SK-N-MC (cell line): ENCODE measurements around the gene SERTM1.

Experiments used
- DNase-seq: peaks from one replicate; pipeline ENCODE4 v3.0.0-alpha.2; 2011; ENCODE audit warnings: low read depth, low spot score
- H3K27ac ChIP-seq: fragments of 200-600 bp; sonication (generic); 2 replicates; pipeline ENCODE4 v1.5.1; 2016; ENCODE audit warnings: mixed run types
- H3K36me3 ChIP-seq: fragments of 200-600 bp; sonication (generic); 2 replicates; pipeline ENCODE4 v1.6.1; 2017; ENCODE audit warnings: antibody characterized with exemption, low read length, mixed read lengths; ENCODE audit not compliant: insufficient read depth
- H3K4me3 ChIP-seq: fragments of 200-600 bp; sonication (generic); 2 replicates; pipeline ENCODE4 v1.5.1; 2016
- H3K9ac ChIP-seq: fragments of 200-600 bp; sonication (generic); 2 replicates; pipeline ENCODE4 v1.8.0; 2017; ENCODE audit warnings: mixed run types, mixed read lengths; ENCODE audit not compliant: insufficient read length
- H3K9me3 ChIP-seq: fragments of 200-600 bp; sonication (generic); 2 replicates; pipeline ENCODE4 v1.6.1; 2017; ENCODE audit warnings: low read depth, mild to moderate bottlenecking, antibody characterized with exemption, low read length, moderate library complexity, mixed read lengths
- EZH2 ChIP-seq: fragments of 200-600 bp; sonication (generic); IDR thresholded peaks from one replicate; pipeline ENCODE4 v1.6.1; 2017; ENCODE audit warnings: antibody characterized with exemption
- FOXP2 ChIP-seq: optimal IDR thresholded peaks from 2 replicates; pipeline ENCODE3; 2011; ENCODE audit warnings: mild to moderate bottlenecking, moderate library complexity; ENCODE audit not compliant: insufficient read depth; ENCODE audit errors: extremely low read length, control extremely low read depth
- POLR2AphosphoS5 ChIP-seq: IDR thresholded peaks from 2 replicates; pipeline ENCODE4 v1.6.1; 2012; ENCODE audit warnings: mild to moderate bottlenecking, low read depth, low read length, borderline replicate concordance

The SERTM1 gene

DNA sequence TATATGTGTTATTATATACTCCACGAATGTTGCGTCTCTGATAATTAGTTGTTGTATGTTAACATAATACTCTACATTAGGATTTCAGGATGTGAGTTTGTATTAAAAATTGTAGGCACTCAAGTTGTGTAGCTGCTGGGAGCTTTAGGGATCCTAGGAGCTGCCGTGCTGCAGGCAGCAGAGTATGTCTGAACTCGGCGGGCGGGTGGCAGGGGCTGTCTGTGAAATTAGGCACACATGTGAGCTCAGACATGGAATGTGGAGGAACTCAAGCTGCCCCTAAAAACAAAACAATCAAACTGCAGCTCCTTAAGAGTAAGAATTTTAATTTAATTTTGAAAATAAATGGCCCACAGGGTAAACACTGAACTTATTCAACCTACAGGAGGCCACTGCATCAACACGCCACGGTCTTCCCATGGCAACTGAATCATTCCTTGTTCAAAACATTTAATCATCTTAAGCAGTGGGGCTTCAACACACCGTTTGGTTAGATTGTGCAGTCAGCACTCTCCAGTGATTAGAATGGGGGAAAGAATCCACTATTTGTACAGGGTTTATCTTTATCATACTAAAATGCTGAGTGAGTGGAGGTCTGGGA, 22.7 kb downstream of the SERTM1 start:
- Histone ChIP-seq H3K9me3 (no peaks in the 10 kb centered on the region), H3K9ac (peak overlapping the region; percentile 70), H3K36me3 (no peaks in the 10 kb centered on the region), H3K27ac (peak overlapping the region; percentile 86), H3K4me3 (peak overlapping the region; percentile 71)
- no peak for DNase-seq
- TF ChIP-seq EZH2 (no peak), FOXP2 (no peak), POLR2AphosphoS5 (no peak)

DNA sequence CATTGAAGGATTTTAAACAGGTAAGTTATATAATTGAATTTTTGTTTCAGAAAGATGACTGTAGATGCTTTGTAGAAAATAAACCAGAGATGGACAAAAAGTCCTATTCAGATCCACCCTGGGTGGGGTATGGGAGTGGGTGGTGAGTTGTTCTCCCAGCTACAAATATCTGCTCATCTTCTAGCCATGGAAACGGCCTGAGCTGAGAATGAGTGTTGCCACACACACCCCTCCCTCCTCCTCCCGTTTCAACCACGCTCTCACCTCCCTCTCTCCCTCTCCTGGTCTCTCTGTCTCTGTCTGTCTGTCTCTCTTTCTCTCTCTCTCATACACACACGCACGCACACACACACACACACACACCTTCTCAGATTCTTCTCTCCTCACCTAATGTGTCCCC, 26.4 kb downstream of the SERTM1 start:
- Histone ChIP-seq H3K36me3 (no peaks in the 10 kb centered on the region), H3K9ac (no peak overlapping the region), H3K9me3 (no peaks in the 10 kb centered on the region), H3K27ac (no peak overlapping the region), H3K4me3 (no peak overlapping the region)
- no peak for TF ChIP-seq POLR2AphosphoS5
- no peak for TF ChIP-seq EZH2
- no peak for TF ChIP-seq FOXP2
- DNase-seq, result no peak

DNA sequence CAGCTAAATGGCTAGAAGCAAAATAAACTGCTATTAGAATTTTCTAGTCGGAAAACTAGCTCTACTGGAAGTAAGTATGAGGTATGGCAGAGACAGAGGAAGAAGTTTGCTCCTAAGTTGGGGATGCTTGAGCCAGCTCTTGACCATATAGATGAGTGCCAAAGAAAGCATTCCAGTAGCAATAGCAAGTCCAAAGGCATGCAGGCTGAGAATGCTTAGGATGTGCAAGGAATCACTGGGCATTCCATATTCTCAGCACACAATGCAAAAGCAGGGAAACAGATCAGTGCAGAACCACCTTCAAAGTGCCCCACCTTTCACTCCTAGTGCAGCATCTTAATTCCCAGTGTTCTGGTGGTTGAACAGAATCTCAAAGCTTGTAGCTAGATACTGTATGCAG, 32.9 kb downstream of the SERTM1 start:
- H3K9ac ChIP-seq, result no peak overlapping the region
- no peak for DNase-seq
- TF ChIP-seq FOXP2 (no peak), POLR2AphosphoS5 (no peak), EZH2 (no peak)
- no peak overlapping the region for H3K27ac ChIP-seq
- no peaks in the 10 kb centered on the region for H3K9me3 ChIP-seq
- no peak overlapping the region for H3K4me3 ChIP-seq
- no peaks in the 10 kb centered on the region for H3K36me3 ChIP-seq

DNA sequence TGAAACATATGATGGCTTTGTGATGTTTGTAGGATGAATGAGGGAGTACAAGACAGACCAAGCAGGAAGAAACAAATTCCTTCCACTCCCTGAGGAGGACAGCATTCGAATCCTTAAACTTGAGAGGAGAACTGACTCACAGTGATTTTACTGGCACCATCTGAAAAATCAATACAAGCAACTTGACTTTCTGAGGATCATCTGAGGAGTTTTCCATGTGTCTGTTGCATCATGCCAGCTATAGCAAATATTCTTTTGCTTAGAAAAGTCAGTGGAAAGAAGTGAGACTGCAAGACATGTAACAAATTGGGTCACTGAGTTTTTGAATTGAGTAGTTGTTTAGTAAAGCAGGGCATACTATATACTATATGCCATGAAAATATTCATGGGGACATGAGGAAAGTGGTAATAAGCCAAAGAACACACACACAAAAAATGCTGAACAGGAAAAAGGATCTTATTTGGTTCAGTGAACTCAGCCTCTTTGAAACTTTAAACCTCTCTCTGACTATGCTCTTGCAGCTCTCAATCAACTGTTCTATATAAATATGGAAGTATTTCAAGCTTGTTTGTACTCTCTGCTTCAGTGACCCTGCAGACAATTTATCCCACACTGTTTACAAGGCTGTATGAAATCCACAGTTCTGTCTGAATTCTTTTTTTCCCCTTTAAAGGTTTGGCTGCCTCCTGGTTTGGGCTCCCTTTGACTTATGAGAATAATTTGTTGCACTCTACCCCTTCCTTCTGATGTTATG, 35.5 kb downstream of the SERTM1 start:
- H3K4me3 ChIP-seq, result no peak overlapping the region
- TF ChIP-seq POLR2AphosphoS5, result no peak
- TF ChIP-seq EZH2, result no peak
- TF ChIP-seq FOXP2, result no peak
- no peak for DNase-seq
- H3K27ac ChIP-seq, result peak overlapping the region; percentile 29; the same call in 1 of the 2 replicates
- H3K9me3 ChIP-seq, result no peaks in the 10 kb centered on the region; the same call in 1 of the 2 replicates
- H3K9ac ChIP-seq, result no peak overlapping the region
- no peaks in the 10 kb centered on the region for H3K36me3 ChIP-seq

DNA sequence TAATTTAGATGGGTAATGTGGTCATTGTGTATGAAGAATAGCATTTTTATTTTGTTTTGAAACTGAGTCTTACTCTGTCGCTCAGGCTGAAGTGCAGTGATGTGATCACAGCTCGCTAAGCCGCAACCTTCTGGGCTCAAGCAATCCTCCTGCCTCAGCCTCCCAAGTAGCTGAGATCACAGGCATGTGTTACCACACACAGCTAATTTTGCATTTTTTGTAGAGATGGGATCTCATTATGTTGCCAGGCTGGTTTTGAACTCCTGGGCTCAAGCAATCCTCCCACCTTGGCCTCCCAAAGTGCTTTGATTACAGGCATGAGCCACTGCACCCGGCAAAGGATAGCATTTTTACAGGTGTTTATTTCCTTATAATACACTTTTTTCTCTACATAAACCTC, 36.6 kb downstream of the SERTM1 start:
- H3K27ac ChIP-seq, result no peak overlapping the region

DNA sequence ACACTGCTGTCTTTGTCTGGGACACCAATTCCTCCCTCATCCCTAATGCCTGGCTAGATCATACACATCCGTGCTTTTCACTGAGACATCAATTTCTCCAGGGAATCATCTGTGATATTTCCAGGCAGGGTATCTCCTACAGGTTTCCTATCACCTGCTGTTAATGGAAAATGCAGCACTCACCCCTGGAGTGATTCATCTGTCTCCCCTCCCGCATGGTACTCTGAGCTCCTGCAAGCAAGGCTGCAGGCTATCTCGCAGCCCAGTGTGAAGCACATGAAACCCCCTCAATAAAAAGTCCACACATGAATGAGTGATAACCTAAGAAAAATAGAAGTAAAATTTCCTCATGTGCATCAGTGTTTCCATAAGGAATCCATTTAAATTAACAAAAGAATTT, 38.5 kb downstream of the SERTM1 start:
- Histone ChIP-seq H3K4me3 (no peak overlapping the region), H3K9ac (no peak overlapping the region), H3K9me3 (no peaks in the 10 kb centered on the region; the same call in 1 of the 2 replicates), H3K36me3 (no peaks in the 10 kb centered on the region), H3K27ac (no peak overlapping the region)
- no peak for TF ChIP-seq FOXP2
- no peak for TF ChIP-seq POLR2AphosphoS5
- TF ChIP-seq EZH2, result no peak
- DNase-seq, result no peak

More for the DNA sequence above, 36.6 kb downstream of the SERTM1 start:
- Histone ChIP-seq H3K9ac (no peak overlapping the region), H3K4me3 (no peak overlapping the region), H3K36me3 (no peaks in the 10 kb centered on the region), H3K9me3 (no peaks in the 10 kb centered on the region; the same call in 1 of the 2 replicates)
- DNase-seq, result no peak
- no peak for TF ChIP-seq FOXP2
- no peak for TF ChIP-seq EZH2
- no peak for TF ChIP-seq POLR2AphosphoS5

DNA sequence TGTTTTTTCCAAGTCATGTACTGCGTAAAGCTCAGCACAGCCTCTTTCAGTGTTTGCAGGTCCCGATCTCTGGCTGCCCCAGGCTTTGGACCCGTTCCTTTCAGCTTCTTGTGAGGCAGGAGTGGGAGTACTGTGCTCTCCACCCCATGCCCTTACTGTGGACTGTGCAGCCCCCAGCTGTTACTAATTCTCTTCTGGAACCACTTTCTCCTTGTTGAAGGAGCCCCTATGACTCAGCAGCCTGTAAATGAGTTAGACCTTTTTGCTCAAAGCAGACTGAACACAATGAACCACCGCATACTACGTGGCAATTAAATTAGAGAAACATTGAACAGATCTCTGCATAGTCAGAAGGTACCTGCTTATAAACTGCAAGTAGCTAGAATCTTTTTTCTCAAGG, 39.0 kb downstream of the SERTM1 start:
- no peak for TF ChIP-seq POLR2AphosphoS5
- TF ChIP-seq EZH2, result no peak
- no peak for TF ChIP-seq FOXP2
- Histone ChIP-seq H3K27ac (peak overlapping the region; percentile 22; the same call in 1 of the 2 replicates), H3K9ac (no peak overlapping the region), H3K36me3 (no peaks in the 10 kb centered on the region), H3K9me3 (no peaks in the 10 kb centered on the region; the same call in 1 of the 2 replicates), H3K4me3 (no peak overlapping the region)
- no peak for DNase-seq

DNA sequence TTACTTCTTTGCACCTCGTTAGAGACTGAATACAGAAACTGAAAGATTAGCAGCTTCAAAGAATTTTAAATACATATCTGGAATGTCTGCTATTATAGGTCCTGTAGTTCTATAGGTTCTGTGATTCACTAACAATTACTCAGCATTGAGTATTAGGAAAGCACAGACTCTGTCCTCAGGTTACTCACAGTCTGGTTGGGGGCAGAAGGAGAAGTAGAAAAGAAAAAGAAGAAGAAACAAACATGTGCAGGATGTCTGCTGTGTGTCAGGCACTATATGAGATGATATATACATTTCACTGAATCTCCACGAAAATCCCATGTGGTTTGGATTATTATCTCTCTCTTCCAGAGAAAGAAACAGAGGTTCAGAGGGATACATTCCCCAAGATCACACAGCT, 40.1 kb downstream of the SERTM1 start:
- H3K27ac ChIP-seq, result peak overlapping the region; percentile 22; the same call in 1 of the 2 replicates
- no peaks in the 10 kb centered on the region; the same call in 1 of the 2 replicates for H3K9me3 ChIP-seq
- DNase-seq, result no peak
- no peak for TF ChIP-seq FOXP2
- TF ChIP-seq POLR2AphosphoS5, result no peak
- TF ChIP-seq EZH2, result no peak
- H3K4me3 ChIP-seq, result no peak overlapping the region
- H3K9ac ChIP-seq, result peak overlapping the region; percentile 22
- no peaks in the 10 kb centered on the region for H3K36me3 ChIP-seq
